Panc1 (cell line): ENCODE results near the gene BEGAIN. TPM values are rescaled to one million over a fixed set of nuclear protein-coding genes. Genes with fewer than 3 reads are reported as not detected.

Source experiments
- ATAC-seq: fragments of 200-7000 bp; cut with Tn5 transposase; 2 replicates; pipeline ENCODE4 v1.9.1; 2020; ENCODE audit warnings: mild to moderate bottlenecking, moderate library complexity
- BruUV-seq: library from RNA; stranded (reverse); fragments of 400-500 nt; replicated peaks from 2 replicates; lab custom pipeline; 2021; lab: Mats Ljungman, UMichigan
- CTCF ChIA-PET: fragments of 300-600 bp; sonication (Branson Sonifier 250); formaldehyde crosslinking; loops from one replicate; lab custom pipeline; 2022; ENCODE audit warnings: antibody characterized with exemption; lab: Charles Lee
- POLR2A ChIA-PET: fragments of 300-600 bp; sonication (Branson Sonifier 250); formaldehyde crosslinking; loops from one replicate; lab custom pipeline; 2022; ENCODE audit warnings: antibody characterized with exemption; lab: Charles Lee
- DNase-seq: peaks from one replicate; pipeline ENCODE4 v3.0.0-alpha.2; 2010; ENCODE audit warnings: low read depth, low spot score
- H3K27ac ChIP-seq: 2 replicates; pipeline ENCODE4 v1.5.1; 2011; ENCODE audit warnings: mild to moderate bottlenecking, low read length, inconsistent platforms
- H3K27me3 ChIP-seq: fragments of 200-500 bp; sonication (Bioruptor generic); 2 replicates; pipeline ENCODE4 v1.6.0; 2014; ENCODE audit warnings: low read length, inconsistent platforms; ENCODE audit not compliant: control insufficient read depth, insufficient read depth
- H3K36me3 ChIP-seq: fragments of 200-500 bp; sonication (Bioruptor generic); 2 replicates; pipeline ENCODE4 v1.5.1; 2014; ENCODE audit warnings: inconsistent platforms, mild to moderate bottlenecking, low read length, moderate library complexity; ENCODE audit not compliant: control insufficient read depth, insufficient read depth
- H3K4me1 ChIP-seq: 2 replicates; pipeline ENCODE4 v1.5.1; 2011; ENCODE audit warnings: inconsistent platforms, mild to moderate bottlenecking, low read length, moderate library complexity; ENCODE audit not compliant: control insufficient read depth, insufficient read depth
- H3K4me3 ChIP-seq, 2 experiments: 2 replicates each; pipeline ENCODE4 v1.5.1; 2011 to 2012; ENCODE audit warnings: low read depth in 2 of 2, low read length in 2 of 2, mild to moderate bottlenecking in 2 of 2, inconsistent platforms in 1 of 2, moderate library complexity in 1 of 2
- H3K9me3 ChIP-seq: fragments of 200-500 bp; sonication (Bioruptor generic); 2 replicates; pipeline ENCODE4 v1.5.1; 2014; ENCODE audit warnings: low read depth, mild to moderate bottlenecking, inconsistent platforms, low read length, moderate library complexity; ENCODE audit not compliant: control insufficient read depth, insufficient read depth
- CTCF ChIP-seq: fragments of 450-650 bp; IDR thresholded peaks from 2 replicates; pipeline ENCODE4 v1.5.1; 2017; ENCODE audit warnings: mild to moderate bottlenecking
- POLR2AphosphoS5 ChIP-seq: IDR thresholded peaks from 2 replicates; pipeline ENCODE4 v1.6.1; 2012; ENCODE audit warnings: mild to moderate bottlenecking, low read depth, low read length, moderate library complexity
- REST ChIP-seq, 2 experiments: IDR thresholded peaks; 2 replicates each; pipeline ENCODE4 v1.6.1; 2011 to 2012; ENCODE audit warnings: low read depth in 2 of 2, control low read depth in 1 of 2, low read length in 1 of 2, mild to moderate bottlenecking in 1 of 2, moderate library complexity in 1 of 2; ENCODE audit not compliant: insufficient read depth in 1 of 2
- SIN3A ChIP-seq: IDR thresholded peaks from 2 replicates; pipeline ENCODE4 v1.6.1; 2012; ENCODE audit warnings: low read depth, mild to moderate bottlenecking, low read length, moderate library complexity, borderline replicate concordance; ENCODE audit not compliant: insufficient read depth
- TCF7L2 ChIP-seq: IDR thresholded peaks from 2 replicates; pipeline ENCODE4 v1.6.1; 2011; ENCODE audit warnings: mild to moderate bottlenecking, low read depth, low read length, inconsistent platforms
- in situ Hi-C: cut with HindIII; loops from 2 replicates; pipeline ENCODE4 v1.10.0; 2016; ENCODE audit warnings: low sequenced_read_pairs, low pct_unique_long_range_greater_than_20kb
- intact Hi-C: fragments of 100-400 bp; cut with micrococcal nuclease; formaldehyde crosslinking; loops from one replicate; pipeline ENCODE4 v1.10.0; 2022; ENCODE audit not compliant: unreplicated experiment
- total RNA-seq: library from RNA; stranded (reverse); gene quantifications from one replicate; pipeline ENCODE4 v1.2.1, GENCODE V29; 2021; ENCODE audit not compliant: unreplicated experiment

The BEGAIN gene
- total RNA-seq, 1 experiment from 2014 or later = 26.5 TPM

DNA sequence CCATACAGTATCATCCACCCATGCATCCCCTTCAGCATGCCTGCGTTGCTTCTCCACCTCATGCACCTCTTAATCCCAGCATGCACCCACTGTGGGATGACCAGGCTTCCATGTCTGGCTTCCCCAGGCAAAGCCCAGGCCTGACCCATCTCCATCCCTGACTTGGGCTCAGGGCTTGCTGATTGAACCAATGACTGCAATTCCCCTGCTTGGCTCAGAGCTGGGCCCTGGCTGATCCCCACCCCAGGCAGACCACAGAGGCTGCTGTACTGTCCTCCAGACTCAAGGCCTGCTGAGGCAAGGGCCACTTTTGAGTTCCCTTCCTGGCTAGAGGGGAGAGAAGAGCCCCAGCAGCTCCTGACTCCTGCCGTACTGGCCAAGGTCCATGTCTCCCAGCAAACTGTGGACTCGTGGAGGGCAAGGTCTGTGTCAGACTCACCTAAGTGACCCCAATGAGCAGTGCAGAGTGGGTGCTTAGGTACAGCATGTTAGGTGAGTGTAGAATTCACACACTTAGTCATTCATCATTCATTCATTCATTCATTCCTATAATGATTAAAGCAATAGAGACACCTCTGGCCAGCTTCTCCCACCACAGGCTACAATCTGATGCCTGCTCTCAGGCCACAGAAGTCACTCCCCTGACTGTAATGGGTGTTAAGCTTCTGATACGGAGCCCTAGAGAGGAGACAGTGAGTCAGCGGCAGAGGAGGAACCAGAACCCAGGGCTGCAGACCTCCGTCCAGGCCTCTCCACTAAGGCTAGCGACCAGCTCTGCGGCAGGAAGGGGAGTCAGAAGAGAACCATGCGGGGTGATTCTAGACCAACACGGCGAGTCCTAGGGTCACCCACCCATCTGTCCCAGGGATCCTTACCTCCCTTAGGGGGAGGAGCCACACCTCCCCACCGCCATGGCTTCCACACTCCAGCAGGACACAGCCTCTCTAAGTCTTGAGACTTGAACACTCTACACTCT is 2.9 kb downstream of the BEGAIN start:
- CTCF ChIA-PET = no interaction called here
- no peak for DNase-seq
- in situ Hi-C loops = no loop called here

GRCh38 chr14:100583245-100583644 is 4.0 kb downstream of the BEGAIN start:
- CTCF ChIA-PET = no interaction called here
- ATAC-seq = no peak
- TF ChIP-seq CTCF = no peak
- no peak for TF ChIP-seq TCF7L2
- in situ Hi-C loops (no loop called here), intact Hi-C loops (no loop called here)
- no peak for DNase-seq
- POLR2A ChIA-PET = no interaction called here
- no peaks in the 10 kb centered on the region for H3K36me3 ChIP-seq
- H3K4me1 ChIP-seq = peaks cover 5% of the 10 kb centered on the region
- H3K27me3 ChIP-seq = no peaks in the 10 kb centered on the region
- no TSS peak for BruUV-seq
- H3K4me3 ChIP-seq = no peak overlapping the region
- no peaks in the 10 kb centered on the region for H3K9me3 ChIP-seq
- no peak overlapping the region for H3K27ac ChIP-seq

More for the DNA sequence above, 2.9 kb downstream of the BEGAIN start:
- H3K36me3 ChIP-seq = no peaks in the 10 kb centered on the region
- POLR2A ChIA-PET = no interaction called here
- H3K4me3 ChIP-seq = no peak overlapping the region
- BruUV-seq = no TSS peak
- intact Hi-C loops = no loop called here
- TF ChIP-seq SIN3A (no peak), POLR2AphosphoS5 (no peak), TCF7L2 (no peak), REST (IDR thresholded peaks at IDR 0.05; ENCODE audit: insufficient read depth in 1 of 2, low read depth in 2 of 2, low read length in 1 of 2) (no peak), CTCF (no peak)
- no peaks in the 10 kb centered on the region for H3K9me3 ChIP-seq
- H3K27me3 ChIP-seq = no peaks in the 10 kb centered on the region
- H3K4me1 ChIP-seq = peaks cover 5% of the 10 kb centered on the region
- no peak for ATAC-seq
- no peak overlapping the region for H3K27ac ChIP-seq
